ENCODE measurements around the gene CACFD1. TPM values are rescaled to one million over a fixed set of nuclear protein-coding genes. Genes with fewer than 3 reads are reported as not detected.

The CACFD1 gene
- 4.3 TPM for total RNA-seq

GRCh38 chr9:133459476-133460404, at the start of gene CACFD1:
Gene CACFD1, plus strand, starts transcription at chr9:133459978. Its CDS starts 89 bp downstream, at chr9:133460067.
- DNase-seq: peak; percentile 90

GRCh38 chr9:133415170-133415569, 44.6 kb upstream of the CACFD1 start:
- no peak for DNase-seq

- peak; percentile 88 for DNase-seq
These were observed 42.0 kb upstream of the CACFD1 start, which contains the start of gene REXO4 for GRCh38 chr9:133417541-133418461. Gene REXO4, minus strand, starts transcription at chr9:133418010. Its CDS starts 166 bp downstream, at chr9:133417844.

DNA sequence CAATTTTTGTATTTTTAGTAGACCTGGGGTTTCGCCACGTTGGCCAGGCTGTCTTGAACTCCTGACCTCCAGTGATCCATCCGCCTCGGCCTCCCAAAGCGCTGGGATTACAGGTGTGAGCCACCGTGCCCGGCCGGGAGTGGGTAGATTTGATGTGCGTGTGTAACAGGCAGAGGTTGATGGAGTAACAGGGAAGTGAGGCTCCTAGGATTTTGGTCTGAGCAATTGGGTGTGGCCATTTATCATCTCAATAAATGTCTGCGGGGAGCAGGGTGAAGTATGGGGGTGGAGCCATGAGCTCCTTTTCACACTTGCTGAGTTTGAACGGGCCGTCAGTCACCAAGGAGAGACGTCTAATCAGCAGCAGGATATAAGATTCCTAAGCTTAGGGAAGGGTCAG, 40.8 kb upstream of the CACFD1 start:
- no peak for DNase-seq

DNA sequence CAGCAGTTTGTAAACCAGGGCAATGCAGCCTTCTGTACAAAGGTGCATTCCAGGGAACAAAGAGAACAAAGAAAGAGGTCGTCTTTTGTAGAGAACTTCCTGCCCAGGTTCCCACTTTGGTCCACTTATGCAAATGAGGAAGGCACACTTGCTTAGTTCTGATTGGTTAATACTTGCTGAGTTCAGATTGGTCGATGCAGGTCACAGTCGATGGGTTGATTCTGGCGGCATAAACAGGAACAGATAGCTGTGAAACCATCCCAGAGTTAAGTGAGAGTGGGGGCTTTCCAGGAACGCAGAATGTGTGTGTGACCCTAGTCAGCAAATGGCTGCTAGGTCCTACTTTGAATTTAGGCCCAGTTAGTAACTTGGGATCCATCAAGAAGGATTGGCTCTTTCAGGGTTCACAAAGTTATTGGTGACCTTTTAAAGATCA, 39.4 kb upstream of the CACFD1 start:
- no peak for DNase-seq

DNA sequence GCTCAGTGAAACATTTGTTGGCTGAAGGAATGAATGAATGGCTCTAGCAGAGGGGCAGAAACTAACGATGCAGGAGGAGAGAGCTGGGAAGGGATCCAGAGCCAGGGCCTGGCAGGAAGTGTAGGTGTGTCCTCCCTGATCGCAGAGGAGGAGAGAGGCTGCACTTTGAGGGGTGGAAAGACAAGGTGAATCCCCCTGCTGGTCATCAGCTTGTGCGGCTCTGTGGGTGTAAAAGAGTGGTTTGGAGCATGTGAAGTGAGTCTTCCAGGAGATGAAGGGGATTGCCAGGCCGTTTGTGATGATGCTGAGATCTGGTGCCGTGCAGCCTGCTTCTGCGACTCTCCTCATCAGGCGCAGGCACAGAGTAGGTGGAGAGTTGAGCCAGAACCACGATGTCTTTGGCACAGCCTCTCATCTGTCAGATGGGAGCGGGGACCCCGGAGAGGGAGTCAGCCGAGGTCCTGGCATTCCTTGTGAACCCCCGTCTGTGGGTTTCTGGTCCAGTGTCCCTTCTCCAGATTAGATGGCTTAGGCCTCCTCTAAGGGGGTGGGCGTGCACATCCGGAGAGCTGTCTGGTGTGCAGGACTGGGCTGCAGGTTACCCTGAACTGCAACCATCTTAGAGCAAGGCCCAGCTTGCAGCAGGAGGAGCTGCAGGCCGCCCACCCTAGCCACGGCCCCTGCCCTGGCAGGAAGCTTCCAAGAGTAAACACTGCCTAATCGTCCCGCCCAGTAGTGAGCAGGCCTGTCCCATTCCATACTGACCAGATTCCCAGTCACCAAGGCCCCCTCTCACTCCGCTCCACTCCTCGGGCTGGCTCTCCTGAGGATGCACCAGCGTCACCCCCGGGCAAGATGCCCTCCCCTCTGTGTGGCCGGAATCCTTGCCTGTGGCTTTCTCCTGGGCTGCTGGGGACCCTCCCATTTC, 37.9 kb upstream of the CACFD1 start, which contains the start of gene ADAMTS13:
Gene ADAMTS13 (plus strand): TSS at position 753 of the 928 bp plus-strand sequence. CDS start 77 bp downstream, at position 830.
- no peak for DNase-seq

DNA sequence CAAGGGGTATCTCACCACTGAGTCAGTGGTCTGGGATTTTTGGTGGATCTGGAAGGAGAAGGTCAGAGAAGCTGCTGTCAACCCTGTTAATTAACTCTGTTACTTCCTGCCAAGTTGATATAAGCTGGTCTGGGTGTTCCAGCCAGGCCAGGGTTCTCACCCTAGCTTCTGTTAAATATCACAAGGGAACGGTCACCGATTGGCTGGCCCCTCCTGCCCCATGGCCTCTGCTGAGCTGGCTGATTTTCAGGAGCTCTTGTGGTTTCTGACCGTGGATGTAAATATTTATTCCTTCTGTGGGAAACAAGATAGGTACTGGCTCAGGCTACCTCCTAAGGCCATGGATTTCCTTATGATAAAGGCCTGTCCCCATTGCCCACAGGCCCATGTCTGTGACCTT, 36.6 kb upstream of the CACFD1 start:
- no peak for DNase-seq

- DNase-seq: no peak
These were observed 35.6 kb upstream of the CACFD1 start for GRCh38 chr9:133424187-133424586.

DNA sequence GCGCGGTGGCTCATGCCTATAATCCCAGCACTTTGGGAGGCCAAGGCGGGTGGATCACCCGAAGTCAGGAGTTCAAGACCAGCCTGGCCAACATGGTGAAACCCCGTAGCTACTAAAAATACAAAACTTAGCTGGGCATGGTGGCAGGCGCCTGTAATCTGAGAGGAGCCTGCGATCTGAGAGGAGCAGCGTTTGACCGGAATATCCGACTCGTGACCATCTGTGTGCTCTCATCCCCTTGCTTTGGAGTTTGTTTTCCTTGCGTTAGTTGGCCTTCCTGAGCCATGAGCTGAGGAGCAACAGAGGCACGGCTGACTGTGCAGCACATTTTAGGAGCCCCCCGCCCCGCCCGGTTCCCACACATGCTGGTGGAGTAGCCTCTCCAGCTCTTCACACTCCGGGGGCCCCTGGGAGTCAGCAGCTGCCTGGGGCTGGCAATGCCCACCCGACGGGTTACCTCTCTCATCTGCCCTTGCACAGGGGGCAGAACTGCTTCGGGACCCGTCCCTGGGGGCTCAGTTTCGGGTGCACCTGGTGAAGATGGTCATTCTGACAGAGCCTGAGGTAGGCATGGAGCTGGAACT, 34.6 kb upstream of the CACFD1 start:
- no peak for DNase-seq

GRCh38 chr9:133426011-133426410, 33.8 kb upstream of the CACFD1 start:
- DNase-seq: no peak

- DNase-seq: no peak
These were observed 32.0 kb upstream of the CACFD1 start for GRCh38 chr9:133427658-133428348.

DNA sequence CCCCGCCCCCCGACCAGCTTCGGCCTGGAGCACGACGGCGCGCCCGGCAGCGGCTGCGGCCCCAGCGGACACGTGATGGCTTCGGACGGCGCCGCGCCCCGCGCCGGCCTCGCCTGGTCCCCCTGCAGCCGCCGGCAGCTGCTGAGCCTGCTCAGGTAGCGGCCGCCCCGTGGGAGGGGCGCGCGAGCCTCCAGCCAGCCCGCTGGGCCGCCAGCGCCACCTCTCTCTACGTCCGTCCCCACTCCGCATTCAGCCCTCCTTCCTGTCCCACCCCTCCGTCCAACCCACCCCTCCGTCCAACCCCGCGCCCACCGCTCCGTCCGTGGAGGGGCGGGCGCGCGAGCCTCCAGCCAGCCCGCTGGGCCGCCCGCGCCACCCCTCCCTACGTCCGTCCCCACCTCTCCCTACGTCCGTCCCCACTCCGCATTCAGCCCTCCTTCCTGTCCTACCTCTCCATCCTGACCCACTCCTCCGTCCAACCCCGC, 31.1 kb upstream of the CACFD1 start:
- DNase-seq: no peak

- no peak for DNase-seq
These were observed 30.6 kb upstream of the CACFD1 start for GRCh38 chr9:133429214-133429613.

GRCh38 chr9:133429641-133430161, 30.1 kb upstream of the CACFD1 start:
- DNase-seq: no peak

- DNase-seq: no peak
These were observed 29.5 kb upstream of the CACFD1 start for GRCh38 chr9:133430244-133430643.

DNA sequence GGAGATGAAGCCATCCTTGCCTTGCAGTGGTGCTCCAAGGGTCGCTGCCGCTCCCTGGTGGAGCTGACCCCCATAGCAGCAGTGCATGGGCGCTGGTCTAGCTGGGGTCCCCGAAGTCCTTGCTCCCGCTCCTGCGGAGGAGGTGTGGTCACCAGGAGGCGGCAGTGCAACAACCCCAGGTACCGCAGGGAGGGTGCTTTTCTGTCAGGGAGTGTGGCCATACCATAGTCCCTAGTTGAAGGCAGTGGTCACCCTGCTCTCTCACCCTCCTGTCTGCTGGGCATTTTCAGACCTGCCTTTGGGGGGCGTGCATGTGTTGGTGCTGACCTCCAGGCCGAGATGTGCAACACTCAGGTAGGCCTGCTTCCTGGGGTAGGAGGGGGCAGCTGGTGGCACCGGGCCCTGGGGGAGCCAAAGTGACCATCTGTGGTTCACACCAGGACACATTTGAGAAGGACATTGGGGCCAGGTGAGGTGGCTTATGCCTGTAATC, 26.4 kb upstream of the CACFD1 start:
- no peak for DNase-seq

DNA sequence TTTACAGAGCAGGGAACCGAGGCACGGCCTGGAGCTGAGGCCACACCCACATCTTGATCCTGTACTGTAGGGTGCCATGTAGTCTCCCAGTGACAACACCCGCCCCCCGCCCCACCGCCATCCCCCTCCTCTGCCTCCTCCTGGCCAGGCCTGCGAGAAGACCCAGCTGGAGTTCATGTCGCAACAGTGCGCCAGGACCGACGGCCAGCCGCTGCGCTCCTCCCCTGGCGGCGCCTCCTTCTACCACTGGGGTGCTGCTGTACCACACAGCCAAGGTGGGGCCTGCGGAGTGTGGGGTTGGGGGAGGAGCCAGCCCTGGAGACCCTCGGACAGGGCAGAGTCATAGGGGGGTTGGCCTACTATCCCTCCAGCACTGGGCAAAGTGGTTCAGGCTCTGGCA, 23.1 kb upstream of the CACFD1 start:
- no peak for DNase-seq

- DNase-seq: no peak
These were observed 21.8 kb upstream of the CACFD1 start for GRCh38 chr9:133437753-133438531.

- no peak for DNase-seq
These were observed 20.4 kb upstream of the CACFD1 start for GRCh38 chr9:133439337-133439736.
